ENCODE measurements around the gene RGS7.

Gene RGS7

GRCh38 chr1:240912821-240913220, 444.2 kb downstream of the RGS7 start:
- Histone ChIP-seq H3K14ac (ENCODE audit: low read length) (no peak overlapping the region), H3K79me1 (ENCODE audit: low read depth, low read length) (no peaks in the 10 kb centered on the region), H4K91ac (ENCODE audit: low read depth, low read length, poor library complexity) (no peak overlapping the region), H2BK5ac (ENCODE audit: low read length) (no peak overlapping the region), H3K9me3 (replicated peaks in 1 of 2; ENCODE audit: control insufficient read depth in 2 of 2, insufficient read depth in 1 of 2, low read depth in 1 of 2, low read length in 2 of 2) (no peaks in the 10 kb centered on the region), H3K23ac (ENCODE audit: low read depth, low read length, poor library complexity) (no peak overlapping the region), H3K4ac (ENCODE audit: low read length) (no peak overlapping the region), H2BK15ac (ENCODE audit: low read length) (no peak overlapping the region), H3K27me3 (ENCODE audit: control insufficient read depth in 3 of 3, insufficient read depth in 3 of 3, low read depth in 1 of 3, low read length in 3 of 3) (no peaks in the 10 kb centered on the region), H2BK120ac (ENCODE audit: low read depth, low read length) (no peak overlapping the region), H3K27ac (replicated peaks; ENCODE audit: low read length) (no peak overlapping the region), H2BK12ac (ENCODE audit: low read length) (no peak overlapping the region), H3K4me3 (ENCODE audit: low read length in 2 of 2) (no peak overlapping the region), H2AK5ac (ENCODE audit: low read depth, low read length) (no peak overlapping the region), H3K36me3 (replicated peaks in 1 of 2; ENCODE audit: control insufficient read depth in 2 of 2, insufficient read depth in 2 of 2, low read length in 2 of 2) (no peaks in the 10 kb centered on the region), H4K8ac (ENCODE audit: low read depth, low read length) (no peak overlapping the region), H2AFZ (ENCODE audit: low read length) (no peak overlapping the region), H3K4me1 (ENCODE audit: control insufficient read depth in 2 of 2, insufficient read depth in 1 of 2, low read depth in 1 of 2, low read length in 2 of 2) (no peaks in the 10 kb centered on the region), H3K18ac (ENCODE audit: low read length) (no peak overlapping the region), H3K4me2 (ENCODE audit: insufficient read depth, low read length, poor library complexity, severe bottlenecking) (no peak overlapping the region), H3K9ac (ENCODE audit: low read depth, low read length, poor library complexity) (no peak overlapping the region)
- no peak for DNase-seq (ENCODE audit: low spot score)
- no CpG with 5 or more reads among the region's 4 CpGs for WGBS, 2 donors (ENCODE audit: extremely low coverage in 2 of 2, insufficient read length in 2 of 2, insufficient replicate concordance in 1 of 2)

- no peak overlapping the region for H2AFZ ChIP-seq (ENCODE audit: low read length)
- DNase-seq (ENCODE audit: low spot score) = no peak
- H3K79me1 ChIP-seq (ENCODE audit: low read depth, low read length) = no peaks in the 10 kb centered on the region
- WGBS, 2 donors (ENCODE audit: extremely low coverage in 2 of 2, insufficient read length in 2 of 2, insufficient replicate concordance in 1 of 2) = no CpG with 5 or more reads among the region's 12 CpGs
- no peaks in the 10 kb centered on the region for H3K36me3 ChIP-seq (replicated peaks in 1 of 2; ENCODE audit: control insufficient read depth in 2 of 2, insufficient read depth in 2 of 2, low read length in 2 of 2)
- H3K27me3 ChIP-seq (ENCODE audit: control insufficient read depth in 3 of 3, insufficient read depth in 3 of 3, low read depth in 1 of 3, low read length in 3 of 3) = no peaks in the 10 kb centered on the region
- H2BK5ac ChIP-seq (ENCODE audit: low read length) = no peak overlapping the region
- H3K4me2 ChIP-seq (ENCODE audit: insufficient read depth, low read length, poor library complexity, severe bottlenecking) = no peak overlapping the region
- no peak overlapping the region for H4K91ac ChIP-seq (ENCODE audit: low read depth, low read length, poor library complexity)
- no peaks in the 10 kb centered on the region for H3K9me3 ChIP-seq (replicated peaks in 1 of 2; ENCODE audit: control insufficient read depth in 2 of 2, insufficient read depth in 1 of 2, low read depth in 1 of 2, low read length in 2 of 2)
- no peak overlapping the region for H2BK12ac ChIP-seq (ENCODE audit: low read length)
- no peak overlapping the region for H3K18ac ChIP-seq (ENCODE audit: low read length)
- no peak overlapping the region for H3K23ac ChIP-seq (ENCODE audit: low read depth, low read length, poor library complexity)
- no peak overlapping the region for H2BK120ac ChIP-seq (ENCODE audit: low read depth, low read length)
- H3K4ac ChIP-seq (ENCODE audit: low read length) = no peak overlapping the region
- H3K4me3 ChIP-seq (ENCODE audit: low read length in 2 of 2) = no peak overlapping the region
- H3K14ac ChIP-seq (ENCODE audit: low read length) = no peak overlapping the region
- H3K9ac ChIP-seq (ENCODE audit: low read depth, low read length, poor library complexity) = no peak overlapping the region
- no peak overlapping the region for H2BK15ac ChIP-seq (ENCODE audit: low read length)
- no peaks in the 10 kb centered on the region for H3K4me1 ChIP-seq (ENCODE audit: control insufficient read depth in 2 of 2, insufficient read depth in 1 of 2, low read depth in 1 of 2, low read length in 2 of 2)
- no peak overlapping the region for H3K27ac ChIP-seq (replicated peaks; ENCODE audit: low read length)
- no peak overlapping the region for H4K8ac ChIP-seq (ENCODE audit: low read depth, low read length)
- H2AK5ac ChIP-seq (ENCODE audit: low read depth, low read length) = no peak overlapping the region
These were observed 447.1 kb downstream of the RGS7 start for GRCh38 chr1:240909701-240910457.

GRCh38 chr1:240906477-240906876, 450.5 kb downstream of the RGS7 start:
- Histone ChIP-seq H2BK5ac (ENCODE audit: low read length) (no peak overlapping the region), H3K4ac (ENCODE audit: low read length) (no peak overlapping the region), H3K18ac (ENCODE audit: low read length) (no peak overlapping the region), H4K8ac (ENCODE audit: low read depth, low read length) (no peak overlapping the region), H2AFZ (ENCODE audit: low read length) (no peak overlapping the region), H3K4me2 (ENCODE audit: insufficient read depth, low read length, poor library complexity, severe bottlenecking) (no peak overlapping the region), H3K4me1 (ENCODE audit: control insufficient read depth in 2 of 2, insufficient read depth in 1 of 2, low read depth in 1 of 2, low read length in 2 of 2) (no peaks in the 10 kb centered on the region), H4K91ac (ENCODE audit: low read depth, low read length, poor library complexity) (no peak overlapping the region), H3K27me3 (ENCODE audit: control insufficient read depth in 3 of 3, insufficient read depth in 3 of 3, low read depth in 1 of 3, low read length in 3 of 3) (no peaks in the 10 kb centered on the region), H2BK15ac (ENCODE audit: low read length) (no peak overlapping the region), H3K27ac (replicated peaks; ENCODE audit: low read length) (no peak overlapping the region), H2BK12ac (ENCODE audit: low read length) (no peak overlapping the region), H3K14ac (ENCODE audit: low read length) (no peak overlapping the region), H3K9ac (ENCODE audit: low read depth, low read length, poor library complexity) (no peak overlapping the region), H3K23ac (ENCODE audit: low read depth, low read length, poor library complexity) (no peak overlapping the region), H2AK5ac (ENCODE audit: low read depth, low read length) (no peak overlapping the region), H3K36me3 (replicated peaks in 1 of 2; ENCODE audit: control insufficient read depth in 2 of 2, insufficient read depth in 2 of 2, low read length in 2 of 2) (no peaks in the 10 kb centered on the region), H2BK120ac (ENCODE audit: low read depth, low read length) (no peak overlapping the region), H3K9me3 (replicated peaks in 1 of 2; ENCODE audit: control insufficient read depth in 2 of 2, insufficient read depth in 1 of 2, low read depth in 1 of 2, low read length in 2 of 2) (no peaks in the 10 kb centered on the region), H3K79me1 (ENCODE audit: low read depth, low read length) (no peaks in the 10 kb centered on the region), H3K4me3 (ENCODE audit: low read length in 2 of 2) (no peak overlapping the region)
- DNase-seq (ENCODE audit: low spot score) = no peak

- no peak overlapping the region for H2AFZ ChIP-seq (ENCODE audit: low read length)
- H4K91ac ChIP-seq (ENCODE audit: low read depth, low read length, poor library complexity) = no peak overlapping the region
- no peak overlapping the region for H3K4me3 ChIP-seq (ENCODE audit: low read length in 2 of 2)
- no peaks in the 10 kb centered on the region for H3K4me1 ChIP-seq (ENCODE audit: control insufficient read depth in 2 of 2, insufficient read depth in 1 of 2, low read depth in 1 of 2, low read length in 2 of 2)
- no peaks in the 10 kb centered on the region for H3K9me3 ChIP-seq (replicated peaks in 1 of 2; ENCODE audit: control insufficient read depth in 2 of 2, insufficient read depth in 1 of 2, low read depth in 1 of 2, low read length in 2 of 2)
- H2AK5ac ChIP-seq (ENCODE audit: low read depth, low read length) = no peak overlapping the region
- no peaks in the 10 kb centered on the region for H3K27me3 ChIP-seq (ENCODE audit: control insufficient read depth in 3 of 3, insufficient read depth in 3 of 3, low read depth in 1 of 3, low read length in 3 of 3)
- H3K27ac ChIP-seq (replicated peaks; ENCODE audit: low read length) = no peak overlapping the region
- H3K9ac ChIP-seq (ENCODE audit: low read depth, low read length, poor library complexity) = no peak overlapping the region
- WGBS, 2 donors (ENCODE audit: extremely low coverage in 2 of 2, insufficient read length in 2 of 2, insufficient replicate concordance in 1 of 2) = no CpG with 5 or more reads among the region's 6 CpGs
- H2BK15ac ChIP-seq (ENCODE audit: low read length) = no peak overlapping the region
- no peak for DNase-seq (ENCODE audit: low spot score)
- no peak overlapping the region for H3K4me2 ChIP-seq (ENCODE audit: insufficient read depth, low read length, poor library complexity, severe bottlenecking)
- H3K14ac ChIP-seq (ENCODE audit: low read length) = no peak overlapping the region
- no peak overlapping the region for H3K18ac ChIP-seq (ENCODE audit: low read length)
- H3K36me3 ChIP-seq (replicated peaks in 1 of 2; ENCODE audit: control insufficient read depth in 2 of 2, insufficient read depth in 2 of 2, low read length in 2 of 2) = no peaks in the 10 kb centered on the region
- no peak overlapping the region for H4K8ac ChIP-seq (ENCODE audit: low read depth, low read length)
- no peak overlapping the region for H2BK5ac ChIP-seq (ENCODE audit: low read length)
- H3K4ac ChIP-seq (ENCODE audit: low read length) = no peak overlapping the region
- no peak overlapping the region for H3K23ac ChIP-seq (ENCODE audit: low read depth, low read length, poor library complexity)
- no peak overlapping the region for H2BK120ac ChIP-seq (ENCODE audit: low read depth, low read length)
- no peaks in the 10 kb centered on the region for H3K79me1 ChIP-seq (ENCODE audit: low read depth, low read length)
- no peak overlapping the region for H2BK12ac ChIP-seq (ENCODE audit: low read length)
These were observed 451.7 kb downstream of the RGS7 start for GRCh38 chr1:240905225-240905765.
